Stimulated activated CD8-positive, alpha-beta memory T cell treated with anti-CD3 and anti-CD28 coated beads, Interleukin-7, amount 100 ng/mL, for 48 hours (primary cell): ENCODE data around the gene SLC2A4RG.
"Not testable (repeated sequence)": the region's sequence is repeated elsewhere in the genome, so short reads cannot be mapped to it uniquely, and the experiment has no call there.

ENCODE experiments used
- DNase-seq, 2 donors: peaks; one replicate each; pipeline ENCODE4 v3.0.0-alpha.2; 2020; ENCODE audit warnings: low read depth in 1 of 2; ENCODE audit errors: extremely low read depth in 1 of 2

The SLC2A4RG gene

GRCh38 chr20:63709149-63709527 lies 30.4 kb upstream of the SLC2A4RG start:
- DNase-seq, result no peak

- no peak for DNase-seq
These were observed 28.4 kb upstream of the SLC2A4RG start for GRCh38 chr20:63711085-63711645.

- no peak for DNase-seq
These were observed 27.4 kb upstream of the SLC2A4RG start for GRCh38 chr20:63712191-63712590.

- no peak for DNase-seq
These were observed 24.7 kb upstream of the SLC2A4RG start for GRCh38 chr20:63714858-63715257.

- DNase-seq, result no peak
These were observed 20.6 kb upstream of the SLC2A4RG start for GRCh38 chr20:63718996-63719395.

- DNase-seq, result not testable (repeated sequence)
These were observed 16.5 kb upstream of the SLC2A4RG start for GRCh38 chr20:63722967-63723622.

GRCh38 chr20:63730189-63730733 lies 9.3 kb upstream of the SLC2A4RG start:
- not testable (repeated sequence) for DNase-seq

- no peak for DNase-seq
These were observed 8.2 kb upstream of the SLC2A4RG start for GRCh38 chr20:63731410-63731809.

GRCh38 chr20:63732118-63733095 lies 7.2 kb upstream of the SLC2A4RG start:
- no peak for DNase-seq

GRCh38 chr20:63733117-63733516 lies 6.5 kb upstream of the SLC2A4RG start:
- DNase-seq, result no peak

GRCh38 chr20:63733579-63734081 lies 5.9 kb upstream of the SLC2A4RG start:
- DNase-seq, result no peak

GRCh38 chr20:63734111-63734945 lies 5.2 kb upstream of the SLC2A4RG start:
- no peak for DNase-seq

GRCh38 chr20:63734946-63735858 lies 4.4 kb upstream of the SLC2A4RG start:
- no peak for DNase-seq

GRCh38 chr20:63735859-63736718 lies 3.5 kb upstream of the SLC2A4RG start, which contains the start of gene LIME1:
TSS of gene LIME1 (plus strand) at chr20:63736664. CDS start at chr20:63737550, 886 bp downstream.
- DNase-seq, result peak in 1 of 2 donors; percentile 36

- DNase-seq, result peak in 1 of 2 donors; percentile 28
These were observed 2.5 kb upstream of the SLC2A4RG start for GRCh38 chr20:63736893-63737694.

GRCh38 chr20:63737695-63737944 lies 2.0 kb upstream of the SLC2A4RG start:
- no peak for DNase-seq

- DNase-seq, result no peak
These were observed 1.5 kb upstream of the SLC2A4RG start for GRCh38 chr20:63737945-63738686.
